Activated CD8-positive, alpha-beta memory T cell treated with anti-CD3 and anti-CD28 coated beads, Interleukin-2, amount 50 U/mL, for 24 hours (primary cell): ENCODE measurements around the gene TOM1L2.
"Not testable (repeated sequence)": the region's sequence is repeated elsewhere in the genome, so short reads cannot be mapped to it uniquely, and the experiment has no call there.

Source experiments
- DNase-seq: peaks from one replicate; pipeline ENCODE4 v3.0.0-alpha.2; 2020; ENCODE audit errors: extremely low read depth

Gene TOM1L2

GRCh38 chr17:17819111-17819510 lies 153.1 kb downstream of the TOM1L2 start:
- DNase-seq = no peak

DNA sequence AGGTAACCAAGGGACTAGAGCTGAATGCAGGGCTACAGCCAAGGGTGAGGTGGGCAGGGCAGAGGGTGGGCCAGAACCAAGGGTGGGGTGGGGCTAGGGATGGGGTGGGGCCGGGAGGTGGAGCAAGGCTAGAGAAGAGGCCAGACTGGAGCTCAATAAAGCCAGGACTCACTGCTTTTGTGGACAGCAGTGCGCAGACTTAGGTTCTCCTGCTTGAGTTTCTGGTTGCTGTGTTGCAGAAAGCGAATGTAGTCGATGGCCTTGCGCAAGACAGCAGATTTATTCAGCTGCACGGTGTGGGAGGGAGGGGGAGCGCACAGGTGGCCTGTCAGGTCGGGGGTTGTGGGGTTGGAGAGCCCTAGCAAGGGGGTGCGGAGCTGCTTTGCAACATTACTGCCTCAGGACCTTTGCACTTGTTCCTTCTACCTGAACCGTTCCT lies 154.1 kb downstream of the TOM1L2 start:
- DNase-seq = no peak

- no peak for DNase-seq
Measured at GRCh38 chr17:17817552-17817947, 154.7 kb downstream of the TOM1L2 start.

- no peak for DNase-seq
Measured at GRCh38 chr17:17816831-17817551, 155.2 kb downstream of the TOM1L2 start.

DNA sequence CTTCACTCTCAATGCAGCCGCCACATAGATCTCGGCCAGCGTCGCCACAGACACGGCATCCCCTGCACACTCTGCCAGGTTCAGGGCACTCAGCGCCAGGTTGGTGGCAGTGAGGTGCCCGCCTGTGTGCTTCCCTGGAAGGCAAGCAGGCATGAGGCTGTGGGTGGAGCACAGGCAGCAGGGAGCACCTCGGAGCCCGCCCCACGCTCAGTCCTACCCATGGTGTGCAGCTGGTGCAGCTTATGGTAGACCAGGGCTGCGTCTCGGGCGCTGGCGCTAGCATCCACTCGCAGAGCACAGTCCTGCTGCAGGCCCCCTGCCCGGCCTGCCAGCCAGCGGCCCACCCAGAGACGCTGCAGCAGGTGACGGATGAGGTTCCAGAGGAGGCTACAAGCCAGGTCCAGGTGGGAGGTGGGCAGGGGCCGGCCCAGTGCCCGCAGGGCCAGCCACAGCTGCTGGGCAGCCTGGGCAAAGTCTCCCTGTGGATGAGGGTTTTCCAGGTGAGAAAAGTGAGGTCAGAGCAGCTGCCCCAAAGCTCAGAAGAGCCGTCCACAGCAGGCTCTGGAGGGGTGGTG lies 155.9 kb downstream of the TOM1L2 start:
- no peak for DNase-seq

DNA sequence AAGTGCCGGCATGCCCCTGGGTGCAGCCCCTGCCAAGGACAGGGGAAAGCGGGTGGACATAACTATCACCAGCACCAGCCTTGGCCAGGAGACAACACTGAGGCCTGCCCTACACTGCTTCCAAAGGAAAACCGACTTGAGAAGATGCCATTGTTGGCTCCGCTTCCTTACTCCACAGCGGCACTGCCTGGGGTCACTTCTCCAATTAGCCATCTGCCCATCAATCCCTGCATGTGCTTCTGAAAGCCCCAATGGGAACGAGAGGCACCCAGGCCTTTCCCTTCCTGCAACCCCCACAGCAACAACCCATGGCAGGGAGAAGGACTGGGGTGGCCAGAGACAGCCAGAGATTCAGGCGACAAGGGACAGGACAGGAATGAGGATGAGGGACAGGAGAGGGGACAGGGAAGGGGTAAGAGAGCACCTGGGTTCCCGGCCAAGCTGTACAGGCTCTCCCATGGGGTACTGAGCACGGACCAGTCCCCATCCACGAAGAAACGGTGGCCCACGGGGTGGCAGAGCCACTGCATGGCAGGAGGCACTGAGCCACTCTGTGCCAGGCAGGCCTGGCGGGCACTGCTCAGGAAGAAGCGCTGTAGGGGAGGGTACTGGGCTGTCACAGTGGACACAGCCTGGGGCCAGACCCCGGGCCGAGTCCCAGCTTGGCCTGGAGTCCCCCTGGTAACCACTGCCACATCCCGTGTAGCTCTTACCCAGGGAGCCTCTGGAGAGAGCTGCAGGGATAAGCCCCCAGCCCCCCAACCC lies 156.6 kb downstream of the TOM1L2 start:
- no peak for DNase-seq

GRCh38 chr17:17815062-17815406 lies 157.2 kb downstream of the TOM1L2 start:
- DNase-seq = no peak

DNA sequence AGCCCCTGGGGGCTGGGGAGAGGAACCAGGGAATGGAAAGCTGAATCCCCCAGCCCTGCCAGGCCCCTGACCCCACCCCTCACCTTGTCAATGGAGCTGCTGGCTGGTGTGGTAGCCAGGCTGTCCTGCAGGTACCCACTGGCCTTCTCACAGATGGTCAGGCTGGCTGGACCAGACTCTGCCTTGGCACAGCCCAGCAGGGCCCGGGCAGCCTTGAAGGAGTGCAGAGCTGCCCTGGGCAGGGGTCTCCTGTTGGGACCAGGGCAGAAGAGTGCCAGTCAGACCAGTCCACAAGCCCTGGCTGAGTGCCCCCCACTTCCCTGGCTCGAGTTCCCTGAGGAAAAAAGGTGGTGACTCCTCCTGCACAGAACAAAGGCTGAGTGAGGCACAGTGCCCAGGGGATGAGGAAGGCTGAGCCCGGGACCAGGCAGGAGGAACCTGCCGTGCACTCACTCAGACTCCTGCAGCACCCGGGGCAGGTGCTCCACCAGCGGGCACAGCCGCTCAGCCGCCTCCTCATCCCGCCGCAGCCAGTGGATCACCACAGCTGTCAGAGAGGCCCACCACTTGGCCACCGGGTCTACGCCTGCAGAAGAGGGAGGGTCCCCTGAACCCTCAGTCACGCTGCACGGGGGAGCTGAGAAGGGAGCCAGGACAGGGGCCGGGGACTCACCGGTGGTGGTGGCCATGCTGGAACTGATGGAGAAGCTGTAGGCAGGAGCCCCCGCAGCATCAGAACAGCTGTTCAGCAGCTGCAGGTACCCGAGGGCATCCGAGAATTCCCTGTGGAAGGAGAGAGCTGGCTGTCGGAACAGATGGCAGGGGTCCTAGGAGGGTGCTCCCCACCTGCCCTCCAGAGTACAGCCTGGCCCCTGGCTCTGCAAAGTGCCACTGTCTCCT lies 157.8 kb downstream of the TOM1L2 start:
- no peak for DNase-seq

- no peak for DNase-seq
Measured at GRCh38 chr17:17813725-17814095, 158.5 kb downstream of the TOM1L2 start.

DNA sequence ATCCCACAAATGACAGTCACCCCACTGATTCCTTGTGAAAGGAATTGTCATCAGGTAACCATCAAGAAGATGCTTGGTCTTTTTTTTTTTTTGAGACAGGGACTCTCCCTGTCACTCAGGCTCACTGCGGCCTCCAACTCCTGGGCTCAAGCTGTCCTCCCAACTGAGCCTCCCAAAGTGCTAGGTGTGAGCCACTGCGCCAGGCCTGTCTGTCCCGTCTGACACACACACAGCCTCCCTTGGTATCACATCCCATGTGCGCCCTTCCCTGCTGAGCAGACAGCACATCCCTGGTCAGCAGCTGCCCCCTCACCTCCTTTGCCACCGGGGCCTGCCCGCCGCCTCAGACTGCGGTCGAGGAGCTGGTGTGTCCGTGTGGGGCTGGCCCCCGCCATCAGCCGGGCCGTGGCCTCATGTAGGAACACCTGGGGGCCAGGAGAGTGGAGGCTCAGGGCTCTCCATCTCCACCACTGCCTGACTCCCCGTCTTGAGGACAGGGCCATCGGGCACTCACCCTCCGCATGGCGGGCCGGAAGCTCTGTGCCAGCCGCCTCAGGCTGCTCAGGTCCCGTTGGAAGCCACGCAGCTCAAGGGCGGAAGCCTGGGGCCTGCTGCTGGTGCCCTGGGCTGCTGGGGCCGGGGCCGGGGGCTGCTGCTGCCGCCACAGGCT lies 159.0 kb downstream of the TOM1L2 start:
- DNase-seq = no peak

GRCh38 chr17:17812211-17813054 lies 159.8 kb downstream of the TOM1L2 start:
- no peak for DNase-seq

- DNase-seq = no peak
Measured at GRCh38 chr17:17811381-17812210, 160.6 kb downstream of the TOM1L2 start.

DNA sequence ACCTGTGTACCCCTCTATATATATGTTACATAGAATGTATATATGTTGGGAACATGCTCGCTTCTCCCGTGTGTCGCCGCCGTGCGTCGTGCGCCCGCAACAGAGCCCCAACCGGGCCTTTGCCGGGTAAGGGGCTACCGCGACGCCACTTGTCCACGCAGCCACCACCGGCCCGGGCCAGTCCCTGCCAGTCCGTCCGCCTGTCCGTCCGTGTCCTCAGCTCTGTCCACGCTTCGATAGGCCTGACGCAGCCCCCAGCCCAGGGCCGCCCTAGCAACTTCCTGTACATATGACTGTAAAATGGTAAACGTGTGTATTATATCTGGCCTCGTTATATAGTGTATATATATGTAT lies 161.3 kb downstream of the TOM1L2 start:
- DNase-seq = no peak

DNA sequence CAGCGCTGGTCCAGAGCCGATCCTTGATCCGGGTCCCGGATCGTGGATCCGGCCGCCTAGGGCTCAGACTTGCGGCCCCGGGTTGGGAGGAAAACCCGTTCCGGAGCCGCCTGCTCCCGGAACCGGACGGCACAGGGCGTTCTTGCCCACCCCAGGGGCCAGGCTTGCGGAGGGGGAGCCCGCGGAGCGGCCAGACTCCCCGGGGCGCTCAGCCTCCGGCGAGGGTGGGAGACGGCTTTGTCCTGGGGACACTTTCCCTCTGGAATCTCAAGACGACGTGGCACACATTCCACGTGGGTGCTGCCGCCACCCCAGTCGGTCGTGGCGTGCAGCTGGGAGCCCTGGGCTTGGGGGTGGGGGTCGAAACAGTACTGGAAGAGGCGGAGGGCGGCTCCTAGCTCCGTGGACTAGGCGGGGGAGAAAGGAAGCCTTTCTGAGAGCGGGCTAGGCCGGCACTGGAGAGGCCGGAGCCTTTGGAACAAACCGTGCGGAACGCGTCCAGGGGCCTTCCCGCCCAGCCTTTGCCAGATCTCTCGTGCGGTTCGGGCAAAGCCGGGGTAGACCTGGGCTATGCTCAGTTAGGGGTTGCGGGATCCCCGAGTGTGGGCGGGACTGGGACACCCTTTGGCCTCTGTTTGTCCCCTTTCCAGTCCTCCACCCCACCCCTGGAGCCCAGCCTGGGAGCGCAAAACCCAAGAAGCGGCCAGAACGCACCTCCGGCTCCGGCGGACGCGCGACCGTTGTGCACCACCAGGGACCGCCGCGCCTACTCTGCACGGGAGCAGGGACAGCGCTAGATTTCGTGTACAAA lies 161.9 kb downstream of the TOM1L2 start:
- no peak for DNase-seq

- DNase-seq = no peak
Measured at GRCh38 chr17:17809531-17810083, 162.6 kb downstream of the TOM1L2 start.

- DNase-seq = no peak
Measured at GRCh38 chr17:17808706-17809432, 163.3 kb downstream of the TOM1L2 start.

DNA sequence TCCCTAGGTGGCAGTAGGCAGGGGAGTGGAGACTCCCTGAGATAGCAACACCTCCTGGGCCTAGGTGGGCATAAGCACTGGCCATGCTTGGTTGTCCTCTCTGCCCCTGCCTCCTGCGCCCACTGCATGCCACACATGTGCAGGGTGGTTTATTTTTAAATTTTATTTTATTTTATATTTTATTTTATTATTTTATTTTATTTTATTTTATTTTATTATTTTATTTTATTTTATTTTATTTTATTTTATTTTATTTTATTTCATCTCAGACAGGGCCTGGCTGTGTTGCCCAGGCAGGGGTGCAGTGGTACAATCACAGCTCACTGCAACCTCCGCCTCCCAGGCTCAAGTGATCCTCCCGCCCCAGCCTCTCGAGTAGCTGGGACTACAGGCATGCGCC lies 164.0 kb downstream of the TOM1L2 start:
- DNase-seq = not testable (repeated sequence)

GRCh38 chr17:17807440-17807839 lies 164.8 kb downstream of the TOM1L2 start:
- no peak for DNase-seq
